GM21723 (cell line): ENCODE measurements around the gene TUBG2.
"Not testable (repeated sequence)": the region's sequence is repeated elsewhere in the genome, so short reads cannot be mapped to it uniquely, and the experiment has no call there.

Source experiments
- ATAC-seq: cut with Tn5 transposase; IDR thresholded peaks from one replicate; pipeline ENCODE4 v1.9.1; 2021; ENCODE audit warnings: mild to moderate bottlenecking, moderate library complexity; ENCODE audit not compliant: unreplicated experiment

The TUBG2 gene

GRCh38 chr17:42659079-42659931 is at the start of gene TUBG2:
Gene TUBG2 (plus strand): TSS chr17:42659284. CDS start chr17:42659504, 220 bp downstream.
- peak; percentile 47 for ATAC-seq

GRCh38 chr17:42609814-42610801 is 49.0 kb upstream of the TUBG2 start:
- ATAC-seq = peak; percentile 8

- no peak for ATAC-seq
Measured at GRCh38 chr17:42612013-42612412, 47.1 kb upstream of the TUBG2 start.

DNA sequence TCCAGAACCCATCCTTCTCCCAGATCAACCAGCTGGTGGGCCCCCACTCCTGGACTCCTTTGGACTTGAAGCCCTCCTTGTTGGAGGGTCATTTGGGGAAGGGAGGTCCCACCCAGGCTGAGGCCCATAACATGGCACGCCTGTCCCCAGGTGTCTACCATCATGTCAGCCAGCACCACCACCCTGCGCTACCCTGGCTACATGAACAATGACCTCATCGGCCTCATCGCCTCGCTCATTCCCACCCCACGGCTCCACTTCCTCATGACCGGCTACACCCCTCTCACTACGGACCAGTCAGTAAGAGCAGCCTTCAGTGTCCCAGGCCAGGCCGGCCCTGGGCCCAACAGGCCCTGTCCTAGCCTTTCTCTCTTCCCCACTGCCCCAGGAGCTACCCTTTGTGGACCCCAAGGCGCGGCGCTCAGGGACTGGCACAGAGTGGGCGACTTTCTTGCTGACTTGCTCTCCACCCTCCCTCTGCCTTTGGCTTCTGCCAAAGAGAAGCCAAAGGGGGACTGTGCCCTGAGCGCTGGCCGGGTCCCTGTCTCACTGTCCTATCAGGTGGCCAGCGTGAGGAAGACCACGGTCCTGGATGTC is 45.3 kb upstream of the TUBG2 start:
- no peak for ATAC-seq

- ATAC-seq = peak; percentile 37
Measured at GRCh38 chr17:42617956-42618431, 41.1 kb upstream of the TUBG2 start.

DNA sequence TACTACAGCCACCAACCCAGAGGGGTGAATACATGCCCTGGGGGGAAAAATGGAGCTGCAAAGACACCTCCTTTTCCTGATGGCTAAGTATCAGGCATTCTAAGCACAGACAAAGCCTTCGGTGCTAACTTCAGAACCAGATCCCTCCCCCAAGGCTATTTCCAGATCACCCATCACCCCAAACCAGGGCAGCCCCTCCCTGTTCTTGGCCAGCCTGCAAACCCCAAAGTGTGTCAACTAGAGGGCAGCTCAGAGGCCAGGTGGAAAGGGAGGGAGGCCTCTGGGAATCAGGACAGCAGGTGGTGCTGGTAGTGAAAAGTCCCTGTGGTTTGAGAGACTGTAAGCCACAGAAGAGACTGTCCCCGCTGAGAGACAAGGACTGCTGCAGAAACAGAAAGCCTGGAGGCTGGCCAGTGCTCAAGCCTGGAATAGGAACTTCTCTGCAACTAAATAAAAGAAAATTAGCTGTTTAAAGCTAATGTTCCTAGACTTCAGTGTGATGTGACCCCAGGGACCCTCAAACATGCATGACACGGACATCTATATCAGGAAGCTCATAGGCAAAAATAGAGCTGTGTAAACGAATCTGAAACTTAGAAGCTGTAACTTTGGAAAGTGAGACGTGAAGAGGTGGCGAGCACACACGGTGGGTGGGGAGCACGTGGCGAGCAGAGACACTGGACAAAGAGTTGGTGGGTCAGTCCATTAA is 40.5 kb upstream of the TUBG2 start:
- ATAC-seq = peak; percentile 75

DNA sequence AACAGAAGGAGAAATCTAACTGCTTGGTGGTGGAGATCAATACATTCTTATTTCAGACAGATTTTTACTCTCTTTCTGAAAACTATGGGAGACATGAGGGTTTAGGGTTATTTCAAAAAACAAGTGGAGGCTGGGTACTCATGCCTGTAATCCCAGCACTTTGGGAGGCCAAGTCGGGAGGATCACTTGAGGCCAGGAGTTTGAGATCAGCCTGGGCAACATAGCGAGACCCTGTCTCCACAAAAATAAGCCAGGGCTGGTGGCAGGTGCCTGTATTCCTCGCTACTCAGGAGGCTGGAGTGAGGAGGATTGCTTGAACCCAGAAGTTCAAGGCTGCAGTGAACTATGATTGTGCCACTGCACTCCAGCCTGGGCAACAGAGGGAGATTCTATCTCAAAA is 37.1 kb upstream of the TUBG2 start:
- not testable (repeated sequence) for ATAC-seq

- no peak for ATAC-seq
Measured at GRCh38 chr17:42623271-42623670, 35.8 kb upstream of the TUBG2 start.

GRCh38 chr17:42623732-42624596 is 35.1 kb upstream of the TUBG2 start:
- ATAC-seq = no peak

DNA sequence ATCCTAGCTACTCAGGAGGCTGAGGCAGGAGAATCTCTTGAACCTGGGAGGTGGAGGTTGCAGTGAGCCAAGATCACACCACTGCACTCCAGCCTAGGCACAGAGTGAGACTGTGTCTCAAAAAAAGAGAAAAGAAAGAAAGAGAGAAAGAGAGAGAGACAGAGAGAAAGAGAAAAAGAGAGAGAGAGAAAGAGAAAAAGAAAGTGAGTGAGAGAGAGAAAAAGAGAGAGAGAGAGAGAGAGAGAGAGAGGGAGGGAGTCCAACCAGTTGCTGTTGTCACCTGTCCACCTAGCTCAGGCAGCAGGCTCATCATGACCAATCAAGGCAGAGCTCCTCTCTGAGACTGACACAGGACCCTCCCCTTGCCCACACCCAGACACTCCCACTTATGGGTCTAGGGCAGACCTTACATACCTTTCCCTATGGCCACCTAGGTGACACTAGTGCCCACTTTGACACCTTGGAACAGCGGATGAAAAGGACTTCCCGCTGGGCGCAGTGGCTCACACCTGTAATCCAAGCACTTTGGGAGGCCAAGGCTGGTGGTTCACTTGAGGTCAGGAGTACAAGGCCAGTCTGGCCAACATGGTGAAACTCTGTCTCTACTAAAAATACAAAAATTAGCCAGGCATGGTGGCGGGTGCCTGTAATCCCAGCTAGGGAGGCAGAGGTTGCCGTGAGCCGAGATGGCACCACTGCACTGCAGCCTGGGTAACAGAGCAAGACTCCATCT is 31.9 kb upstream of the TUBG2 start:
- not testable (repeated sequence) for ATAC-seq

DNA sequence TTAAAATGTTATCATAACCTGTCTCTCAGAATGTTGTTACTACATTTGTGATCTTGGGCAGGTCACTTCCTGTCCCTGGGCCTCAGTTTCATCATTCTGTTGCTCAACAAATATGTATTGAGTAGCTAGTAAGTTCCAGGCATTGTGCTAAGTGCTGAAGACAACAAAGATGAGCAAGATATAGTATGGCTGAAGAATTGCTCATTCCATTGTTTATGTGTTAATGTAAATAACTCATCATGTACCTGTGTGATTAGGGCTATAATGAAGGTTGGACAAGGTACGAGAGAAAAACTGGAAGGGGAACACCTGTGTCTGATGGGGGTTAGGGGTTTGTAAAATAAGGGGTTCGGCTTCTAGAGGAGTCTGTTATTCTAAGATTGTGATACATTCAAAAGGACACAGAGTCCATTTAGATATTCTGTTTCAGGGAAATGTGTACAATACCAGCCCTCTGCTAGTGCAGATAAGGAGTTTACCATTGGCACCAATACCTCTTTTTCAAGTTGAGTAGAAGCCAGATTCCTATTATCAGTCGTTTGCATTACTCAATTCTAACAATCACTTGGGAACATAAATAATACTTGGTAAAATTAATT is 29.6 kb upstream of the TUBG2 start:
- no peak for ATAC-seq

GRCh38 chr17:42632949-42633444 is 26.1 kb upstream of the TUBG2 start:
- ATAC-seq = no peak

- no peak for ATAC-seq
Measured at GRCh38 chr17:42639525-42640113, 19.5 kb upstream of the TUBG2 start.

DNA sequence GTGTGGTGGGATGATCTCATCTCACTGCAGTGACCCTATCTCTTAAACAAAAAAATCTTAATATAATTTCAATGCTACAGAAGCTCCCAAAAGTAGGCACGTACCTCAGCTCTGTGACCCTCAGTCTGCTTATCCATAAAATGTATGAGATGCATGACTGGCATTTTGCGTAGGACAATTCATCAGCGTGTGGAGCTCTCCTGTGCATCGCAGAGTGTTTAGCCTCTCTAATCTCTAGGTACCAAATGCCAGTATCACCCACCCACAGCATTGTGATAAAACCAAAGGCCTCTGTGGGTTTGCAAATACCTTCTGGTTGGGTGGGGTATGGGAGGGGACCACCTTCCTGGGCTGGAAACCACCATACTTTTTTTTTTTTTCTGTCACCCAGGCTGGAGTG is 19.0 kb upstream of the TUBG2 start:
- no peak for ATAC-seq

DNA sequence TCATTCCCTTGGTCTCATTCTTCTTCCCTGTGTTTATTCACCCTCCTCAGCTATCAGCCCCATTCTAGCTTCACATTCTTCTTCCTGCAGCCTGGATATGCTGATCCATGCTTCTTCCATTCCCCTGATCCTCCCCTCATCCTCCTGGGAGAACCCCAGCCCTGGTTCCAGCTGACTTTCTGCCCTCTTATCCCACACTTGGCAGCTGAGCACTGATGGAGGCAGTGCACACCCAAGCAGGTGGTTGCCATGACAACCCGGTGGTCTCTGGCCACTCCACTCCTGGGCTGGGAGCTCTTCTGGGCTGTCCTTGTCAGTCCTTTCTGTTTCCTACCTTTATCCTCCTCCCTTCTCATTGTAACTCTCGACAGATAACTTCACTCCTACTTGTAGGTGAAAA is 16.7 kb upstream of the TUBG2 start:
- no peak for ATAC-seq

- no peak for ATAC-seq
Measured at GRCh38 chr17:42647778-42648177, 11.3 kb upstream of the TUBG2 start.

DNA sequence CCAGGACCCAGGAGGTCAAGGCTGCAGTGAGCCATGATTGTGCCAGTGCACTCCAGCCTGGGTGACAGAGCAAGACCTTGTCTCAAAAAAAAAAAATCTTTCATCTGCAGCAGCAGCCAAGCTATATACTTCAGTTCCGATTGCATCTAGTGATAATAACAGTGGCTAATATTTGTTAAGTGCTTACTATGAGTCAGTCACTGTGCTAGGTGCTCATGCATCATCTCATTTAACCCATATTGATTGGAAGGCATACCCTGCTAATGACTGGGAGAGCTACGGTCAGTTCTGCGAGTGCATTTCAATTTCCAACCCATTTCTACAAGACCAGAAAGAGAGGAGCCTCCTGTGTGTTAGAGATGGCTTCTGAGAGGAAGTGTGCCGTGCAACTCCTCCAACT is 7.7 kb upstream of the TUBG2 start:
- no peak for ATAC-seq
